OCI-M1 (cell line): ENCODE measurements around the gene PTPRN2.
"Not testable (repeated sequence)": the region's sequence is repeated elsewhere in the genome, so short reads cannot be mapped to it uniquely, and the experiment has no call there.

ENCODE experiments used
- DNase-seq: peaks from one replicate; lab custom pipeline; 2025; lab: John Stamatoyannopoulos, UW

PTPRN2 gene

DNA sequence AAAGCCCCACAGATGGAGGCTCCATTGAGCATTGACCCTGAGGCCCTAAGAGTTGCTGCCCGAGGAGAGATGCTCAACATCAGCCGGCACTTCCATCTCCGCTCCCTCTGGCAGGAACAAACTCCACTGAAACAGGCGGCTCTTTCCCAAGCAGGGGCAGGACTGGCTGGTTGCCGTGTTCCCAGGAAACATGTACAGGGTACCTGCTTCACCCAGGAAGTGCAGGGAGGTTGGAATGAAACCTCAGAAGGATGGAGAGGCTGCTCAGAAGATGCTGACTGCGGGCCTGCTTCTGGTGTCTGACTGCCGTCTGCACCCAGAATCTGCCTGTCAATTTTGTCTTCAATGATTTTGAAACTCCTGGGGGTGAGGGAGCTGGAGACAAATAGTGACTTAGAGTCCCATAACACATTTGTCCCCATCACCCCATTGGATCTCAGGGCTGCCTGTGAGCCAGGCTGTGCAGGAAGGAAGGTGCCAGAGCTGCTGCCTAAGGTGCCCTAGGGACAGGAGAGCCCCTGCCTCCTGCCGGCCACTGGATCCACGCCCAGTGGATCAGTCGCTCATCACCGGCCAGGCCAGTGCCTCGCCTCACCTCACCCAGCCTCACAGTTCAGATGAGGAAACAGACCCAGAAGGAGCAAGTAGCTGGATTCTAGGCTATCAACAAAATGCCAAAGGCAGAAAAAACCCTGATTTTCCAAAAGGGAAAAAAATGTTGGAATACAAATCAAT lies 237.3 kb downstream of the PTPRN2 start:
- no peak for DNase-seq

DNA sequence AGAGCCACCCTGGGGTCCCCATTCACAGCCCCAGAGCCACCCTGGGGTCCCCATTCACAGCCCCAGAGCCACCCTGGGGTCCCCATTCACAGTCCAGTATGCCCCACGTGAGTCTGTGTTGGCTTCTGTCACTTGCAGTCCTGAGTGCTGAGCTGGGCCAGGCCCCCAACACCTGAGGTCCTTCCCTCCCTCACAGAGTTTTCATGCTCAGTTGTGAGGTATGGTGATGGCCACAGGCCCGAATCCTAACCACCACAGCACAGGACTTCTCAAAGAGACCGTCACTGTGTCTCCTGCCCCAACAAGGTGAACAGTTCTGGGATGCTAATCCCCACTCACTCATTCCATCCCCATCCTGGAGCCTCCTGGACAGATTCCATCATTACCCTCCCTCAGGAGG lies 239.2 kb downstream of the PTPRN2 start:
- no peak for DNase-seq

DNA sequence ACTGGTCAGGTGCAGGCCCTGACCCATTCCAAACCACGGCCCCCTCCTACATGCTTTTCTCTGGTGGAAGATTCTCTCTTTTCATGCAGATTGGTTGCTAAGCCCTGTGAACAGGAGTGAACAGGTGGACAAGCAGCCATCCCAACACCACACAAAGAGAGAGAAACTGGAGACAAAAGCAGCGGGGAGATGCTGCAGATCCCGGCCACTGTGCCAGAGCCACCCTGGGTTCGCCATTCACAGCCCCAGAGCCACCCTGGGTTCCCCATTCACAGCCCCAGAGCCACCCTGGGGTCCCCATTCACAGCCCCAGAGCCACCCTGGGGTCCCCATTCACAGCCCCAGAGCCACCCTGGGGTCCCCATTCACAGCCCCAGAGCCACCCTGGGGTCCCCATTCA lies 239.6 kb downstream of the PTPRN2 start:
- not testable (repeated sequence) for DNase-seq

DNA sequence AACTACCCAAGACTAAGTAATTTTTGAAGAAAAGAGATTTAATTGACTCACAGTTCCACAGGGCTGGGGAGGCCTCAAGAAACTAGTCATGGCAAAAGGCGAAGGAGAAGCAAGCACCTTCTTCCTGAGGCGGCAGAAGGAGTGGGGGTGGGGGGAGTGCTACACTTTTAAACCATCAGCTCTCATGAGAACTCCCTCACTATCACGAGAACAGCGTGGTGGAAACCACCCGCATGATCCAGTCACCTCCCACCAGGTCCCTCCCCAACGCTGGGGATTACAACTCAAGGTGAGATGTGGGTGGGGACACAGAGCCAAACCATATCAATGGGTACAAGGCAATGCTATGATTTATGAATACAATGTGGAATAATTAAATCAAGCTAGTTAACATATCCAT lies 241.9 kb downstream of the PTPRN2 start:
- no peak for DNase-seq

DNA sequence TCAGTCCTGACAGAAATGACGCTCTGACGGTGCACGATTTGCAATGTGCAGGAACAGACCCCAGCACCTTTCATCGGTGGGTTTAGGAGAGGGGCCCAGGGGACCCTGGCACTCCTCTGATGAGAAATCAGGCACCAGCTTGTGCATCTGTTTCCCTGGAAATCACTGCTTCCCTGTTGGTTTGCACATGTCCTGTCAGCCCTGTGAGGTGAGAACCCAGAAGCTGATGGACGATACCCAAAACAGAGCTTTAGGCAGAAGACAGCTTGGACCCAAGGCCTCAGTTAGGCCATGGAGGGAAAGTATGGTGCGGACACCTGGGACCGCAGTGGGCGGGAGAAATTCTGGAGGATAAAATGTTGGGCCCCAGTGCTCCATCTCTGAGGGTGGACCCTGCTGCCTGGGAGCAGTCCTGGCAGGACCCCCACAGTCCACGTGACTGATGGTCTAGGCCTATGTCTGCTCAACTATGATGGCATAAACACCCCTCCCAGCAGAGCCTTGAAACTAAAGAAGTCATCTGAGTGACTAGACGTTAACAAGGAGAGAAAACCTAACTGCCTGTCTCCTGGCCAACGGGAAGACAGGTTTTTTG lies 242.8 kb downstream of the PTPRN2 start:
- DNase-seq = no peak

DNA sequence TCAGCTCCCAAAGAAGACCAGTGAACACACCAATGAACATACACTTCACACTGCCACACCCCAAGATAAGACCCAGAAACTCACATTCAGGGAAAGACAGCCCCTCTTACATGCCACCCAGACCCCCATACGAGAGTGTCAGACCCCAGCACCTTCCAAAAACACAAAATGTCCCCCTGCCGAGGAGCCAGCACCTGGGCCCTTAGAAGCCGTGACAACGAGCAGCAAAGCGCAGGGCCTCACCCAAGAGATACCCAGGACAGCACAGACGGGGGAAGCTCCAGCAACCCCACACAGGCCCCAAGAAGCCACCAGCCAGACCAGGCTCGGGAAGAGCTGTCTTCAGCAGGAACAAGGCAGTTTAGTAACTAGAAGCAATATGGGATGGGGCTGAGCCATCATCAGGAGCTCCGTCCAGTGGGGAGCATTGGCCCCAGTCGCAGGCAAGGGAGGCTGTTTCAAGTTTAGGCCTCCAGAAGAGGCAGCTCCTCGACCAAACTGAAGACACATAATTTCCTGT lies 243.6 kb downstream of the PTPRN2 start:
- DNase-seq = no peak

DNA sequence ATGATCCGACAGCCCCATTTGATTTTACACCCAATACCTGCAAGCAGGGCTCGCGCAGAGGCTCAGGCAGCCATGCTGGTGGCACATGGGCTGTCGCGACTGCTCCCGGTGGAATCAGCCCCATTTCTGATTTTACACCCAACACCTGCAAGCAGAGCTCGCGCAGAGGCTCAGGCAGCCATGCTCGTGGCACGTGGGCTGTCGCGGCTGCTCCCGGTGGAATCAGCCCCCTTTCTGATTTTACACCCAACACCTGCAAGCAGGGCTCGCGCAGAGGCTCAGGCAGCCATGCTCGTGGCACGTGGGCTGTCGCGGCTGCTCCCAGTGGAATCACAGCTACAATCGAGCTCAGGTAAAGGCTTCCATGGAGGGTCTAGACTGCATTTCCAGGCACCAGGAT lies 244.1 kb downstream of the PTPRN2 start:
- DNase-seq = no peak

DNA sequence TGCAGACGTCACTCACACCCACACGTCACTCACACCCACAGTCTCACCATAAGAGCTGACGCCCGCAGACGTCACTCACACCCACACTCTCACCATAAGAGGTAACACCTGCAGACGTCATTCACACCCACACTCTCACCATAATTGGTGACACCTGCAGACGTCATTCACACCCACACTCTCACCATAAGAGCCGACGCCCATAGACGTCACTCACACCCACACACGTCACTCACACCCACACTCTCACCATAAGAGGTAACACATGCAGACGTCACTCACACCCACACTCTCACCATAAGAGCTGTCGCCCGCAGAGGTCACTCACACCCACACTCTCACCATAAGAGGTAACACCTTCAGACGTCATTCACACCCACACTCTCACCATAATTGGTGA lies 246.5 kb downstream of the PTPRN2 start:
- DNase-seq = not testable (repeated sequence)

DNA sequence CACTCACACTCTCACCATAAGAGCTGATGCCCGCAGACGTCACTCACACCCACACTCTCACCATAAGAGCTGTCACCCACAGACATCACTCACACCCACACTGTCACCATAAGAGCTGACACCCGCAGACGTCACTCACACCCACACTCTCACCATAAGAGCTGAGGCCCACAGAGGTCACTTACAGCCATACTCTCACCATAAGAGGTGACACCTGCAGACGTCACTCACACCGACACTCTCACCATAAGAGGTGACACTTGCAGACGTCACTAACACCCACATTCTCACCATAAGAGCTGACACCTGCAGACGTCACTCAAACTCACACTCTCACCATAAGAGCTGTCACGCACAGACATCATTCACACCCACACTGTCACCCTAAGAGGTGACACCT lies 250.7 kb downstream of the PTPRN2 start:
- not testable (repeated sequence) for DNase-seq

DNA sequence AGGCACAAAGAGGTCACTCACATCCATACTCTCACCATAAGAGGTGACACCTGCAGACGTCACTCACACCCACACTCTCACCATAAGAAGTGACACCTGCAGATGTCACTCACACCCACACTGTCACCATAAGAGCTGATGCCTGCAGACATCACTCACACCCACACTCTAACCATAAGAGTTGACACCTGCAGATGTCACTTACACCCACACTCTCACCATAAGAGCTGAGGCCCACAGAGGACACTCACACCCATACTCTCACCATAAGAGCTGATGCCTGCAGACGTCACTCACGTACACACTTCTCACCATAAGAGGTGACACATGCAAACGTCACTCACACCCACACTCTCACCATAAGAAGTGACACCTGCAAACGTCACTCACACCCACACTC lies 255.1 kb downstream of the PTPRN2 start:
- DNase-seq = not testable (repeated sequence)

DNA sequence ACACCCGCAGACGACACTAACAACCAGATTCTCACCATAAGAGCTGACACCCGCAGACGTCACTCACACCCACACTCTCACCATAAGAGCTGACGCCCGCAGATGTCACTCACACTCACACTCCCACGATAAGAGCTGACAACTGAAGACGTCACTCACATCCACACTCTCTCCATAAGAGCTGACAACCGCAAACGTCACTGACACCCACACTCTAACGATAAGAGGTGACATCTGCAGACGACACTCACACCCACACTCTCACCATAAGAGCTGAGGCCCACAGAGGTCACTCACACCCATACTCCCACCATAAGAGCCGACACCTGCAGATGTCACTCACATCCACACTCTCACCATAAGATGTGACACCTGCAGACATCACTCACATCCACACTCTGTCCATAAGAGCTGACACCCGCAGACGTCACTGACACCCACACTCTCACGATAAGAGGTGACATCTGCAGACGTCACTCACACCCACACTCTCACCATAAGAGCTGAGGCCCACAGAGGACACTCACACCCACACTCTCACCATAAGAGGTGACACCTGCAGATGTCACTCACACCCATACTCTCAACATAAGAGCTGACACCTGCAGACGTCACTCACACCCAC lies 255.7 kb downstream of the PTPRN2 start:
- not testable (repeated sequence) for DNase-seq

DNA sequence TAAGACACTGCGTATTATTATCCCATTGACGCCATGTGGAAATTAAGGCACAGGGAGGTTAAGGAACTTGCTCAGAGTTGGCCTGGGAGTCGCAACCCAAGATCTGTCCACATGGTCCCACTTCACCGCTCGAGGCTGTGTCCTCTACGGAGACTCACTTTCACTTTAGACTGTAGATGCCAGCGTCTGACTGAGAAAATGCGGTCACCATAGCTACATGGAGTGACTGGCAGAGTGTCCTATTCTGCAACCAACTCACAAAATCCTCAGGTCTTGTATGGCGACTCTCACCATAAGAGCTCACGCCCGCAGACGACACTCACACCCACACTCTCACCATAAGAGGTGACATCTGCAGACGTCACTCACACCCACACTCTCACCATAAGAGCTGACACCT lies 257.9 kb downstream of the PTPRN2 start:
- DNase-seq = no peak

DNA sequence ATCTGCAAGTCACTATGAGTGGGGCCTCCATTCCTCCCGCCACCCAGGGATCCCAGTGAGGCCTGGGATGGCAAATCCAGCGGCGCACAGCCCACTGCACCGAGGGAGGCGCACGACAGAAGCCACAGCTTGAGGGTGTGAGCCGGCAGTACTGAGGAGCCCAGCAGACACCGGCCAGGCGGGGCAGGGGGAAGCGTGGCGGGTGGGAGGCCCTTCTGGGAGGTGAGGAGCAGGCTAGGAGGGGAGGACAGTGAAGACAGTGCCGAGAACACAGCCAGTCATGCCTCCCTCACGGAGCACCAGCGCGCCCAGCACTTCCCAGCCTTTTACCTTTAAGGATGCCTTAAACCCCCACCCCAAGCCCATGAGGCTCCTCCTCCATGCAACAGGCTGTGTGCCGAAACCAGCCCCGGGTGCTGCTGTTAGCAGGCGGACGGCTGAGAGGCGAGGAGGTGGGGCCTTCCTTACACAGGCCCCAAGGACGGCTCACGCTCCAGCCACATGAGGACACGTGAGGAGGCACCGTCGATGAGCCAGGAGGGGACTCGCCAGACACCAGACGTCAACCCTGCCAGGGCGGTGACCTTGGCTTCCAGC lies 258.5 kb downstream of the PTPRN2 start:
- DNase-seq = no peak

DNA sequence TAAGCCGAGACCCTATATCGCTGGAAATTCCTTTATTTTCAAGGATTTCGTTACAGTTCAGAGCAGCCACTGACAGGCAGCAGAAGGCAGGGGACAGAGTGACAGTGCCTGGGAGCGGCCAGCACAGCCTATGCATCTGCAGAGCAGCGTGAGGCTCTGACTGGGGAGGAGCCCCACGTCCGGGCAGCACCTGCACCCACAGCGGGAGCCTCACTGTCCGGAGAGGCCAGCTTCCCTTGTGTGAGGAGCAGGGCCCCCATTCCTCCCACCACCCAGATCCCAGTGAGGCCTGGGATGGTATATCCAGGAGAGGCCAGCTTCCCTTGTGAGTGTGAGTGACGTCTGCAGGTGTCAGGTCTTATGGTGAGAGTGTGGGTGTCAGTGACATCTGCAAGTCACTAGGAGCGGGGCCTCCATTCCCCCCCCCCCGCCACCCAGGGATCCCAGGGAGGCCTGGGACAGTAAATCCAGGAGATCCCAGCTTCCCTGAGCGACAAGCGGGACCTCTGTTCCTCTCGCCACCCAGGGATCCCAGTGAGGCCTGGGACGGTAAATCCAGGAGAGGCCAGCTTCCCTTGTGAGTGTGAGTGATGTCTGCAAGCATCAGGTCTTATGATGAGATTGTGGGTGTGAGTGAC lies 259.1 kb downstream of the PTPRN2 start:
- DNase-seq = no peak

DNA sequence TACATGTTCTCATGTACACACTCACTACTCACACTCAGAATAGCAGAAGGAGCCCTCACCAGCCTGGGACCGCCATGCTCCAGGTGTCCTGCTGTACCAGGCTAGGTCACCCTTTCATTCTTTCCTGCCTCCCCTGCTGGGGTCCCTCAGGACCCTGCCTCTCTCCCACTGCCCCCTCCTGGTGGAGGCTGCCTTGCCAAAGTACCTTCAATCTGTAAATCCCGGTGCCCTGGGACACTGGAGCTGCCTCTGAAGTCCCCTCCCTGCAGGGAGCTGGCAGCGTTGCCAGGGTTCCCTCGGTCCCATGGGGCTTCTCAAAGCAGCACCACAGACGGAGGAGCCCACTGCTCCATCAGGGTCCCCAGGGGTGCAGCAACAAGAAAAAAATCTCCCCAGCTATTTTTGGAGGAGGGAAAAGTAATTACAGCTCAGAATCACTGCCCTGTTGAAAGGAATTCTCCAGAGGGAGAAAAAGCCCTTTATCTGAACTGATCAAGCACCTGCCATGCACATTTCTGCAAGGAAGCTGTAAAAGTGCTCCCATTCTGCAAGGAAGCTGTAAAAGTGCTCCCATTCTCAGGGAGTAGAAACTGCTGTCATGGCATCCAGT lies 259.9 kb downstream of the PTPRN2 start:
- no peak for DNase-seq

DNA sequence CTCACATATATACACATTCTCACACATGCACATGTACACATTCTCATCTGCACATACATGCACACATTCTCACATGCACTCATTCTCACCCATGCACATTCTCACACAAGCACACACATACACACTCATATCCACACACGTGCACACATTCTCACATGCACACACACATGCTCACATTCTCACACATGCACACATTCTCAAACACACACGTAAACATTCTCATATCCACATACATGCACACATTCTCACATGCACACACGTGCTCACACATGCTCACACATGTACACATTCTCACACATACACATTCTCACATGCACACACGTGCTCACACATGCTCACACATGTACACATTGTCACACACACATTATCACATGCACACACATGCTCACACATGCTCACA lies 260.6 kb downstream of the PTPRN2 start:
- DNase-seq = no peak

DNA sequence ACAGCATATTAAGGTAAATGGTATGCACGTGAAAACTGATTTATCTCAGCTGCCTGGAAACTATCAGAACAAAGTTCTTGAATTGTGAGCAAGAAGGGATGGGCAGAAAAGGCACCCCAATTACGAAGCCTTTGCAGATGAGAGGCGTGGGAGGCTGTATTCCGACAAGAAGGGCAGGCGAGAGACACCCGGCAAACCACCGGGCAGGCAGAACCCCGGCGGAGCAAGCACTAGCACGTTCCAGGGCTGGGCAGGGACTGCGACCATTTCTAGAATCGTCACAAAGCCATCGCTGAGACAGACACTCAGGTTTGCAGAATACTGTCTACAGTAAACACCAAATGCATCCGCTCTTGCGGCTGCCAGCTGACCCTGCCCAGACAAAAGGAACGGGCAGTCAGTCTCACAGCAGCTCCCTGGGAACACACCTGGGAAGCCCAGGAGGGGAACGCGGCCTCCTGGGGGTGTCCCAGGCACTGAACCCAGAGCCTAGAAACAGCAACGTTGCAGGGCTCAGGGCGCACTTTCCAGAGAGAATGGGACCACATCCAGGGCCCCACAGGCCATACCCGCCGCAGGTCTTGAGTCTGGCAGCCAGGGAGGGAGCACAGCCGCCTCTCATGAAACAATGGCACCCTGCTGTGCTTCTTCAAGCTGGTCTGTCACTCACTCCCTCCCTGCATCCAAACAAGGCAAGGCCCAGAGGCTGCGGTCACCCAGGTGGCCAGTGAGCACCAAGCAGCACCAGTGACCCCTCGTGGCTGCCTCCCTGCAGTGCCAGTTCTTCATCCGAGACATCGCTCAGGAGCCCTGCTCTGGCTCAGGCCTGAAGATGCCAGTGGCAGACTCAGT lies 261.9 kb downstream of the PTPRN2 start:
- DNase-seq = no peak

DNA sequence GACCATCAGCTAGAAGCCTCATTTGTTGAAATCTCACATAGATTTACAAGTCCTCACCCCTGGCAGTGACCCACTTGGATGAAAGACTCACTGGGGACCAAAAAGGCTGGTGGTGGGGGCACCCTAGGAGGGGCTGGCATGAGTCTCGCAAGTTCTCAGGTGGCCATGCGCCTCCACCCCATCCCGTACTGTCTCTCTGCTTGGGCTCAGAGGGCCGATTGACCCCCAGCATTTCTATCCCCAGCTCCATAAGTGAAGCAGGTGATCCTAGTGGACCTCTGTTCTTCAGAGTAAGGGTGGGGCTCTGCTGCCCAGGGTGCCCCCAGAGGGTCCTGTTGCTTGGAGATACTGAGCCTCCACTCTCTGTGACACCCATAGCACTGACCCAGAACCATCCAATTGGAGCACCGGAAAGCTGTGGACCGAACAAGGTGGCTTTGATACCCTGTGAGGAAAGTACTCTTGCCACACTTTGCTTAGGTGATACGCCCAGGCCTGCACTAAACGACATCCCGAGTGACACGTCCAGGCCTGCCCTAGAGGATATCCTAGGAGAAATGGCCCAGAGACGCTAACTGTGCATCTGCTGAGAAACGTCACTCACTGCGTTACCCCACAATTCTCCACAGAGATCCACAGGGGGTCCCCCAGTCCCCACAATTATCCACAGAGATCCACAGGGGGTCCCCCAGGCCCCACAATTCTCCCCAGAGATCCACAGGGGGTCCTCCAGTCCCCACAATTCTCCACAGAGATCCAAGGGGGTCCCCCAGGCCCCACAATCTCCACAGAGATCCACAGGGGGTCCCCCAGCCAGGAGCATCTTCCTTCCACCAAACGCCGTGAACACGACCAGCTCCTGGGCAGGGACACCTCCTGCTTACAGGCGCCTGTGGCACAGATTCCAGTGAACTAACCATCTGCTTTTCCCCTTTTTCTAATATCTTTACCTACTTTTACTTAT lies 262.9 kb downstream of the PTPRN2 start:
- DNase-seq = no peak

DNA sequence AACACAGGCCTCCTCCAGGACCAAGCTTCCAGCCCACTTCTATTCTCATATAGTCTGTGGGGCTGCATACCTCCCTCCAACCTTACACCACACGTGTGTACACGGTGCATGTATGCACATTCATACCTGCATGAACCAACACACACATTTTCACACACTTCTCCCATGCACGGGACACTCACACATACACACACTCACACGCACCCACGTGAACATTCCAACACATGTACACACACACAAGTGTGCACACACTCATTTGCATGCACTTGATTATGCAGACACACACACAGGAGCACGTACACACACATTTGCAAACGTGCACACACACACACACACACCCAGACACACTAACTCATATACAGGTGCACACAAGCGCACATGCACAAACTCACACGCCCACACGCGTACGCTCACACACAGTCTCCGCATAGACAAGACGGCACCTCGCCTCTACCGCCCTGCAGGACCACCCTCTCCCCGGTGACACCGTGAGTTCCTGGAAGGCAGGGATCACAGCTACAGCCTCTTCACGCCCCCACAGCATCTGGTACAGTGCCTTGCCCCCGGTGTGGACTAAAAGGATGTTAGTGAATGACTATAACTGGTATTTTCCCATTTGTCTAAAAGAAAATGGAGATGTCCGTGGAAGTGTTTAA lies 263.8 kb downstream of the PTPRN2 start:
- DNase-seq = no peak
